Tibial nerve (tissue), 4 donors: ENCODE results near the gene ANKRD6. TPM values are rescaled to one million over a fixed set of nuclear protein-coding genes. Genes with fewer than 3 reads are reported as not detected.

ENCODE experiments used
- DNase-seq, 2 donors: peaks; one replicate each; pipeline ENCODE4 v3.0.0-alpha.2; 2019; ENCODE audit warnings: low spot score in 2 of 2
- H3K27ac ChIP-seq, 4 donors: fragments of 200-600 bp; sonication (generic) in 3 of 4; one replicate each; pipeline ENCODE4 v1.5.1; 2017 to 2019; ENCODE audit warnings: mild to moderate bottlenecking in 1 of 4
- H3K27me3 ChIP-seq, 2 donors: fragments of 200-600 bp; sonication (generic) in 1 of 2; one replicate each; pipeline versions ENCODE4 v1.5.1 to v1.6.0; 2017 to 2019
- H3K36me3 ChIP-seq, 3 donors: fragments of 200-600 bp; sonication (generic); one replicate each; pipeline ENCODE4 v1.5.1; 2018 to 2019
- H3K4me1 ChIP-seq, 4 donors: fragments of 200-600 bp; sonication (generic) in 3 of 4; one replicate each; pipeline ENCODE4 v1.5.1; 2017 to 2019
- H3K4me3 ChIP-seq, 4 donors: fragments of 200-600 bp; sonication (generic) in 3 of 4; one replicate each; pipeline ENCODE4 v1.5.1; 2017 to 2019; ENCODE audit warnings: mild to moderate bottlenecking in 1 of 4, moderate library complexity in 1 of 4
- H3K9me3 ChIP-seq, 4 donors: fragments of 200-600 bp; sonication (generic) in 3 of 4; one replicate each; pipeline ENCODE4 v1.5.1; 2017 to 2019
- EP300 ChIP-seq, 2 donors: sonication (generic); formaldehyde crosslinking; IDR thresholded peaks; one replicate each; pipeline ENCODE4 v1.6.1; 2017; ENCODE audit warnings: antibody characterized with exemption in 2 of 2, mild to moderate bottlenecking in 1 of 2
- POLR2A ChIP-seq, 2 donors: fragments of 450-650 bp; IDR thresholded peaks; one replicate each; pipeline ENCODE4 v1.6.1; 2017; ENCODE audit warnings: antibody characterized with exemption in 2 of 2, mild to moderate bottlenecking in 2 of 2, moderate library complexity in 2 of 2
- WGBS, 2 donors: methylation state at CpG; one replicate each; pipeline ENCODE4 v1.1.5; 2018; 5-methylcytosine and 5-hydroxymethylcytosine counted together
- total RNA-seq, 4 donors: library from RNA; depleted of rRNA; stranded (reverse); fragments of >200 nt; gene quantifications; one replicate each; pipeline ENCODE4 v1.1.0, GENCODE V29; 2016
- TF ChIP-seq, protein P1 (sequence below), 5 experiments: fragments of 200-600 bp in 3 of 5; fragments of 450-650 bp in 2 of 5; sonication (generic) in 3 of 5; IDR thresholded peaks; one replicate each; pipeline ENCODE4 v1.5.1; 2016 to 2019; ENCODE audit warnings: antibody characterized with exemption in 5 of 5, mild to moderate bottlenecking in 3 of 5, moderate library complexity in 2 of 5

ANKRD6 gene
- total RNA-seq, 4 donors from 2014 or later: 10.1 to 22.8 (median 13.0) TPM

GRCh38 chr6:89503641-89504040 is 70.7 kb downstream of the ANKRD6 start:
- no peak overlapping the region for H3K4me3 ChIP-seq
- H3K4me1 ChIP-seq: no peaks in the 10 kb centered on the region
- H3K27me3 ChIP-seq: no peaks in the 10 kb centered on the region
- DNase-seq: no peak
- H3K27ac ChIP-seq: no peak overlapping the region
- TF ChIP-seq, protein P1, sequence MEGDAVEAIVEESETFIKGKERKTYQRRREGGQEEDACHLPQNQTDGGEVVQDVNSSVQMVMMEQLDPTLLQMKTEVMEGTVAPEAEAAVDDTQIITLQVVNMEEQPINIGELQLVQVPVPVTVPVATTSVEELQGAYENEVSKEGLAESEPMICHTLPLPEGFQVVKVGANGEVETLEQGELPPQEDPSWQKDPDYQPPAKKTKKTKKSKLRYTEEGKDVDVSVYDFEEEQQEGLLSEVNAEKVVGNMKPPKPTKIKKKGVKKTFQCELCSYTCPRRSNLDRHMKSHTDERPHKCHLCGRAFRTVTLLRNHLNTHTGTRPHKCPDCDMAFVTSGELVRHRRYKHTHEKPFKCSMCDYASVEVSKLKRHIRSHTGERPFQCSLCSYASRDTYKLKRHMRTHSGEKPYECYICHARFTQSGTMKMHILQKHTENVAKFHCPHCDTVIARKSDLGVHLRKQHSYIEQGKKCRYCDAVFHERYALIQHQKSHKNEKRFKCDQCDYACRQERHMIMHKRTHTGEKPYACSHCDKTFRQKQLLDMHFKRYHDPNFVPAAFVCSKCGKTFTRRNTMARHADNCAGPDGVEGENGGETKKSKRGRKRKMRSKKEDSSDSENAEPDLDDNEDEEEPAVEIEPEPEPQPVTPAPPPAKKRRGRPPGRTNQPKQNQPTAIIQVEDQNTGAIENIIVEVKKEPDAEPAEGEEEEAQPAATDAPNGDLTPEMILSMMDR (IDR thresholded peaks at IDR 0.05): no peak
- no peak for TF ChIP-seq POLR2A (IDR thresholded peaks at IDR 0.05)
- no peak for TF ChIP-seq EP300 (IDR thresholded peaks at IDR 0.05)
- 85 to 90% methylated on average over 2 of the region's 2 CpGs for WGBS, 2 donors
- H3K9me3 ChIP-seq: no peaks in the 10 kb centered on the region
- no peaks in the 10 kb centered on the region for H3K36me3 ChIP-seq

DNA sequence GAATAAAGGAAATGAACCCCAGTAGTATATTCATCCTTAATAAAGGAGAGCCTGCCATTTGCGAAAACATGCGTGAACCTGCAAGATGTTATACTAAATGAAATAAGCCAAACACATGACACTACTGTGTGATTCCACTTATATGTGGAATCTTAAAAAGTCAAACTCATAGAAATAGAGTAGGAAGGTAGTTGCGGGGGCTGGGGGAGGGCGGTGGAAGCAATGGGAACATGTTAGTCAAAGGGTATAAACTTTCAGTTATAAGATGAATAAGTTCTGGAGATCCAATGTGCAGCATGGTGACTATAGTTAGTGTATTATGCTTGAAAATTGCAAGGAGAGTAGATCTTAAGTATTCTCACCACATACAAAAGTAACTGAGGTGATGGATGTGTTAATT is 72.9 kb downstream of the ANKRD6 start:
- Histone ChIP-seq H3K27me3 (no peaks in the 10 kb centered on the region), H3K27ac (no peak overlapping the region), H3K4me1 (no peaks in the 10 kb centered on the region), H3K36me3 (no peaks in the 10 kb centered on the region), H3K4me3 (no peak overlapping the region), H3K9me3 (no peaks in the 10 kb centered on the region)
- TF ChIP-seq, protein P1 (IDR thresholded peaks at IDR 0.05): no peak
- TF ChIP-seq EP300 (IDR thresholded peaks at IDR 0.05): no peak
- no peak for TF ChIP-seq POLR2A (IDR thresholded peaks at IDR 0.05)
- no peak for DNase-seq
- WGBS, 2 donors: 97% methylated on average over 4 of the region's 4 CpGs

DNA sequence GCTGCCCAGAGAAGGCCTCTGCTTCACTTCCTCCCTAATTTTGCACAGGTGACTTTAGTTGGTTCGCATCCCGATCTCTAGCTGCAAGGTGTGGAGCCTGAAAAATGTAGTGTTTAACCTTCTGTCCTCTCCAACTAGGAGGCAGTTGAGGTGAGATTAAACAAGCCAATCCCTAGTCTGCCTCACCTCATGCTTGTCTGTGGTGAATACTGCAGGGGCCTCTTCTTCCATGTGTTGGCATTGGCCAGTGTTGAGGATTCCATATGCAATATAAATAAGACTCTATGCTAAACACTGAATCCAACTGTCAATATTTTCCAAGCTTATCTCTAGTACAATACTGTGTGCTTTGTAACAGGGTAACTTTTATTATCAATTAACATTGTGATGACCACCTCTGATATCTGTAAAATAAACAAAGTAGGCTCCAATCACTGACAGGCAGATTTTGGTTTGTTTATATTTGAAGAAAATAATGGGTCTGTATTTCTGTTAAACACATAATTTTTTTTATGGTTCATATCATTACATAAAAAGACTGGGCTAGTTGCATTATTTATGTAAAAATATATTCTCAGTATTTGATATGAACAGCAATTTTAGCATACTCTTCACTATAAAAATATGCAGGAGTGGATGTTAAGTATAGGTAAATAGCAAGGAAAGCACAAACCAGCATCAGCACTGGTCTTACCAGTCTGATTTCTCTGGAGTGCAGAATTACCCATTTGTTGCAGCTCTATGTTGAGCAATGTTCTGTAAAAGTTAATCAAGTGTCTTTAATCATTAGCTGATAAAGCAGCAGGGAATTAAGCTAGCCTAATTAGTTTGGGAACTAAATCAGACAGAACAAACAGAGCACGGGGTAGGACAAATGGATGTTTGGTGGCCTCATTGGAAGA is 74.0 kb downstream of the ANKRD6 start:
- H3K27me3 ChIP-seq: no peaks in the 10 kb centered on the region
- no peak for DNase-seq
- TF ChIP-seq EP300 (IDR thresholded peaks at IDR 0.05) (no peak), POLR2A (IDR thresholded peaks at IDR 0.05) (no peak)
- TF ChIP-seq, protein P1 (IDR thresholded peaks at IDR 0.05): no peak
- no peaks in the 10 kb centered on the region for H3K4me1 ChIP-seq
- no peak overlapping the region for H3K4me3 ChIP-seq
- no peaks in the 10 kb centered on the region for H3K9me3 ChIP-seq
- no peak overlapping the region for H3K27ac ChIP-seq
- 83 to 87% methylated on average over 3 of the region's 3 CpGs for WGBS, 2 donors
- no peaks in the 10 kb centered on the region for H3K36me3 ChIP-seq

GRCh38 chr6:89508755-89509563 is 76.0 kb downstream of the ANKRD6 start:
- 77 to 85% methylated on average over 8 of the region's 8 CpGs for WGBS, 2 donors
- no peaks in the 10 kb centered on the region for H3K9me3 ChIP-seq
- DNase-seq: no peak
- TF ChIP-seq POLR2A (IDR thresholded peaks at IDR 0.05) (no peak), EP300 (IDR thresholded peaks at IDR 0.05) (no peak)
- TF ChIP-seq, protein P1 (IDR thresholded peaks at IDR 0.05): no peak
- H3K4me1 ChIP-seq: peaks cover 0 to 4% (median 0%) of the 10 kb centered on the region in 4 donors
- no peaks in the 10 kb centered on the region for H3K36me3 ChIP-seq
- no peak overlapping the region for H3K27ac ChIP-seq
- no peak overlapping the region for H3K4me3 ChIP-seq
- H3K27me3 ChIP-seq: no peaks in the 10 kb centered on the region
